Endodermal cell (in vitro differentiated cells): ENCODE measurements around the gene CRABP2. TPM values are rescaled to one million over a fixed set of nuclear protein-coding genes. Genes with fewer than 3 reads are reported as not detected.

Source experiments
- DNase-seq: peaks from one replicate; pipeline ENCODE4 v3.0.0-alpha.2; 2017
- H3K27ac ChIP-seq: 2 replicates; pipeline ENCODE4 v1.5.1; 2013; ENCODE audit warnings: mild to moderate bottlenecking, low read depth, low read length, moderate library complexity
- H3K27me3 ChIP-seq: 2 replicates; pipeline ENCODE4 v1.6.1; 2013; ENCODE audit warnings: mild to moderate bottlenecking, low read length, moderate library complexity; ENCODE audit not compliant: insufficient read depth, control insufficient read depth, poor library complexity, severe bottlenecking
- H3K36me3 ChIP-seq: 2 replicates; pipeline ENCODE4 v1.7.0; 2013; ENCODE audit warnings: mild to moderate bottlenecking, low read length, moderate library complexity; ENCODE audit not compliant: control insufficient read depth, insufficient read depth
- H3K4me1 ChIP-seq: one replicate; pipeline ENCODE4 v1.7.0; 2013; ENCODE audit warnings: low read length; ENCODE audit not compliant: control insufficient read depth, insufficient read depth
- H3K4me3 ChIP-seq: 2 replicates; pipeline ENCODE4 v1.5.1; 2013; ENCODE audit warnings: mild to moderate bottlenecking, low read length, moderate library complexity
- H3K9ac ChIP-seq: 2 replicates; pipeline ENCODE4 v1.6.1; 2013; ENCODE audit warnings: mild to moderate bottlenecking, low read length, moderate library complexity; ENCODE audit not compliant: poor library complexity, severe bottlenecking; ENCODE audit errors: extremely low read depth
- H3K9me3 ChIP-seq: 2 replicates; pipeline ENCODE4 v1.6.1; 2013; ENCODE audit warnings: mild to moderate bottlenecking, low read length, moderate library complexity; ENCODE audit not compliant: control insufficient read depth
- H3K27ac Mint-ChIP-seq: 2 replicates; pipeline ENCODE4 v1.8.0; 2020; ENCODE audit warnings: mixed read lengths
- H3K27me3 Mint-ChIP-seq: 2 replicates; pipeline ENCODE4 v1.8.0; 2021; ENCODE audit warnings: mild to moderate bottlenecking, mixed read lengths; ENCODE audit not compliant: insufficient read depth
- H3K36me3 Mint-ChIP-seq: 2 replicates; pipeline ENCODE4 v1.8.0; 2020; ENCODE audit warnings: low read depth, mixed read lengths
- H3K4me1 Mint-ChIP-seq: 2 replicates; pipeline ENCODE4 v1.8.0; 2020; ENCODE audit warnings: mixed read lengths
- H3K4me3 Mint-ChIP-seq: 2 replicates; pipeline ENCODE4 v1.8.0; 2020; ENCODE audit warnings: mild to moderate bottlenecking, moderate library complexity, mixed read lengths
- H3K9me3 Mint-ChIP-seq: 2 replicates; pipeline ENCODE4 v1.8.0; 2020; ENCODE audit warnings: mild to moderate bottlenecking, mixed read lengths
- CTCF ChIP-seq: fragments of 200-600 bp; sonication (generic); conservative IDR thresholded peaks from 2 replicates; pipeline ENCODE4 v1.5.0; 2021; ENCODE audit warnings: antibody characterized with exemption, mild to moderate bottlenecking
- WGBS, 2 experiments: methylation state at CpG; one replicate each; pipeline versions ENCODE4 v1.1.5 to v1.1.7; 2013; ENCODE audit warnings: missing lambda C conversion rate in 2 of 2, mixed read lengths in 1 of 2; ENCODE audit not compliant: insufficient coverage in 1 of 2, insufficient read length in 1 of 2; 5-methylcytosine and 5-hydroxymethylcytosine counted together
- total RNA-seq, 2 donors: library from RNA; stranded (reverse); fragmentation: NEBNext Ultra II Directional in 1 of 2; extraction: Animal tissue kit (Norgen Biotek cat#: 25700) in 1 of 2; gene quantifications; 2 replicates in 1 of 2; 3 replicates in 1 of 2; pipeline ENCODE4 v1.2.1, GENCODE V29; 2021

The CRABP2 gene
- total RNA-seq, 2 donors from 2014 or later = 243 to 780 TPM

- H3K36me3 Mint-ChIP-seq = peaks cover 38% of the 10 kb centered on the region
- peaks cover 58% of the 10 kb centered on the region for H3K36me3 ChIP-seq
- H3K4me3 ChIP-seq = no peak overlapping the region
- H3K27ac Mint-ChIP-seq = peak overlapping the region; percentile 68
- H3K9me3 ChIP-seq = no peaks in the 10 kb centered on the region
- peaks cover 28% of the 10 kb centered on the region for H3K4me1 ChIP-seq
- H3K9ac ChIP-seq = no peak overlapping the region
- TF ChIP-seq CTCF = no peak
- H3K4me3 Mint-ChIP-seq = no peak overlapping the region
- H3K27me3 Mint-ChIP-seq = no peaks in the 10 kb centered on the region
- WGBS, 2 experiments = 96 to 100% methylated on average over 7 to 14 of the region's 14 CpGs
- no peaks in the 10 kb centered on the region for H3K9me3 Mint-ChIP-seq
- H3K4me1 Mint-ChIP-seq = peaks cover 54% of the 10 kb centered on the region
- no peaks in the 10 kb centered on the region for H3K27me3 ChIP-seq
- no peak overlapping the region for H3K27ac ChIP-seq
- no peak for DNase-seq
These were observed 38.3 kb upstream of the CRABP2 start for GRCh38 chr1:156743367-156744302.

GRCh38 chr1:156742801-156743200 is 37.4 kb upstream of the CRABP2 start:
- no peak for TF ChIP-seq CTCF
- H3K9me3 Mint-ChIP-seq = no peaks in the 10 kb centered on the region
- Histone ChIP-seq H3K4me1 (peaks cover 20% of the 10 kb centered on the region), H3K27ac (no peak overlapping the region), H3K36me3 (peaks cover 61% of the 10 kb centered on the region), H3K27me3 (no peaks in the 10 kb centered on the region), H3K4me3 (no peak overlapping the region), H3K9me3 (no peaks in the 10 kb centered on the region), H3K9ac (no peak overlapping the region)
- H3K27me3 Mint-ChIP-seq = no peaks in the 10 kb centered on the region
- H3K4me1 Mint-ChIP-seq = peaks cover 46% of the 10 kb centered on the region
- 90 to 100% methylated on average over 1 to 4 of the region's 4 CpGs for WGBS, 2 experiments
- H3K27ac Mint-ChIP-seq = peak overlapping the region; percentile 94
- DNase-seq = no peak
- peaks cover 43% of the 10 kb centered on the region for H3K36me3 Mint-ChIP-seq
- H3K4me3 Mint-ChIP-seq = no peak overlapping the region

- Mint-ChIP-seq H3K4me3 (peak overlapping the region; percentile 96), H3K9me3 (no peaks in the 10 kb centered on the region), H3K27me3 (no peaks in the 10 kb centered on the region), H3K27ac (peak overlapping the region; percentile 94), H3K36me3 (peaks cover 49% of the 10 kb centered on the region), H3K4me1 (peaks cover 40% of the 10 kb centered on the region)
- peak overlapping the region; percentile 21 for H3K27ac ChIP-seq
- H3K4me3 ChIP-seq = peak overlapping the region; percentile 57
- no peaks in the 10 kb centered on the region for H3K9me3 ChIP-seq
- H3K27me3 ChIP-seq = no peaks in the 10 kb centered on the region
- peak overlapping the region; percentile 17 for H3K9ac ChIP-seq
- DNase-seq = no peak
- peaks cover 14% of the 10 kb centered on the region for H3K4me1 ChIP-seq
- TF ChIP-seq CTCF = no peak
- WGBS, 2 experiments = 93 to 100% methylated on average over 1 to 3 of the region's 3 CpGs
- peaks cover 69% of the 10 kb centered on the region for H3K36me3 ChIP-seq
These were observed 36.6 kb upstream of the CRABP2 start for GRCh38 chr1:156742017-156742416.
